ENCODE measurements around the gene TMED3. TPM values are rescaled to one million over a fixed set of nuclear protein-coding genes. Genes with fewer than 3 reads are reported as not detected.

TMED3 gene
- total and polyA plus RNA-seq, 9 of the 15 experiments (the other 6 are each of a cell fraction or from before 2014, with no cell fraction given) = 6.1 to 89.6 (median 51.4) TPM

DNA sequence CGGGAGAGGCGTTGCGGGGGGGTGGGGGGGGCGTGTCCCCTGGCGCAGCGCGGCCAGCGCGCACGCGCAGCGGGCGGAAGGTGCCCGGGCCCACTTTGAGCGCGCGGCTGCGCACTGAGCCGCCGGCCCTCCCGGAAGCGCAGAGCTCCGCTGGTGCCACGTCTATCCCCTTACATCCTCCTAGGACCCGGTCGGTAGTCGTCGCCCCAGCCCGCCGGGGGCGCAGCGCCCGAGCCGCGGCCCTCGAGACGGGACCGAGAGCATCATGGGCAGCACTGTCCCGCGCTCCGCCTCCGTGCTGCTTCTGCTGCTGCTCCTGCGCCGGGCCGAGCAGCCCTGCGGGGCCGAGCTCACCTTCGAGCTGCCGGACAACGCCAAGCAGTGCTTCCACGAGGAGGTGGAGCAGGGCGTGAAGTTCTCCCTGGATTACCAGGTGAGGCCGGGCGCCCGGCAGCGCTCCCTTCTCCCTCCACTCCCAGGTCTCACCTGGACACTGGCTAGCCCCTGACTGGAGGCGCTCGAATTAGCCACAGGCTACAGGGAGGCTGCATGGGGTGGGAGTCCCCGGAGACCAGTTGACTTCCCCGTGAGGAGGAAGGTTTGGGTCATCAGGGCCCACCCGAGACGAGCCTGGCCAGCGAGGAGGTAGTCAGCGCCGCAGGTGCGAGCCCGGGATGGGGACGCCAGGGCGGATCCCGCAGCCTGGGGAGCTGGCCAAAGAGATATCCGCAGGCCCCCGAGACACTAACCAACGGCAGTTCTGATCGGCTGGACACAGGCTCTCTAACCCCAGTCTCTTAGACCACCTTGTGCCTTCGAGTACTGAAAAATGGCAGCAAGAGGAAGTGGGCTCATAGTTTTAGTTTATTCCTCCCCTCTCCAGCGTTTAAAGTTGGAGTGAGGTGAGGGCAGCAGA is at the start of gene TMED3 (continued):
- TF ChIP-seq, protein P1, sequence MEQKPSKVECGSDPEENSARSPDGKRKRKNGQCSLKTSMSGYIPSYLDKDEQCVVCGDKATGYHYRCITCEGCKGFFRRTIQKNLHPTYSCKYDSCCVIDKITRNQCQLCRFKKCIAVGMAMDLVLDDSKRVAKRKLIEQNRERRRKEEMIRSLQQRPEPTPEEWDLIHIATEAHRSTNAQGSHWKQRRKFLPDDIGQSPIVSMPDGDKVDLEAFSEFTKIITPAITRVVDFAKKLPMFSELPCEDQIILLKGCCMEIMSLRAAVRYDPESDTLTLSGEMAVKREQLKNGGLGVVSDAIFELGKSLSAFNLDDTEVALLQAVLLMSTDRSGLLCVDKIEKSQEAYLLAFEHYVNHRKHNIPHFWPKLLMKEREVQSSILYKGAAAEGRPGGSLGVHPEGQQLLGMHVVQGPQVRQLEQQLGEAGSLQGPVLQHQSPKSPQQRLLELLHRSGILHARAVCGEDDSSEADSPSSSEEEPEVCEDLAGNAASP (IDR thresholded peaks at IDR 0.05) = no peak
- TF ChIP-seq ZNF780A (CRISPR knock-in tag; IDR thresholded peaks at IDR 0.05) (no peak), SNIP1 (IDR thresholded peaks at IDR 0.05; ENCODE audit: low read depth) (no peak), TAL1 (IDR thresholded peaks at IDR 0.05) (no peak), ZFP30 (CRISPR knock-in tag; IDR thresholded peaks at IDR 0.05; ENCODE audit: borderline replicate concordance) (no peak), HSF4 (CRISPR knock-in tag; IDR thresholded peaks at IDR 0.05; ENCODE audit: borderline replicate concordance) (no peak), USF2 (CRISPR knock-in tag; IDR thresholded peaks at IDR 0.05) (no peak), FOXP4 (CRISPR knock-in tag; IDR thresholded peaks at IDR 0.05; ENCODE audit: borderline replicate concordance) (no peak), E2F6 (IDR thresholded peaks at IDR 0.05; ENCODE audit: borderline replicate concordance in 1 of 2, extremely low read depth in 1 of 2, insufficient read depth in 1 of 2, insufficient read length in 1 of 2, low read depth in 1 of 2, low read length in 1 of 2, poor library complexity in 1 of 2, severe bottlenecking in 1 of 2) (peak; percentile 59 to 84), CCNT2 (IDR thresholded peaks at IDR 0.05; ENCODE audit: borderline replicate concordance, extremely low read depth, insufficient read length, low read depth, low read length) (peak; percentile 35), EHMT2 (IDR thresholded peaks at IDR 0.05) (no peak), STAT5B (CRISPR knock-in tag; IDR thresholded peaks at IDR 0.05) (no peak)
- TF ChIP-seq, protein P2, sequence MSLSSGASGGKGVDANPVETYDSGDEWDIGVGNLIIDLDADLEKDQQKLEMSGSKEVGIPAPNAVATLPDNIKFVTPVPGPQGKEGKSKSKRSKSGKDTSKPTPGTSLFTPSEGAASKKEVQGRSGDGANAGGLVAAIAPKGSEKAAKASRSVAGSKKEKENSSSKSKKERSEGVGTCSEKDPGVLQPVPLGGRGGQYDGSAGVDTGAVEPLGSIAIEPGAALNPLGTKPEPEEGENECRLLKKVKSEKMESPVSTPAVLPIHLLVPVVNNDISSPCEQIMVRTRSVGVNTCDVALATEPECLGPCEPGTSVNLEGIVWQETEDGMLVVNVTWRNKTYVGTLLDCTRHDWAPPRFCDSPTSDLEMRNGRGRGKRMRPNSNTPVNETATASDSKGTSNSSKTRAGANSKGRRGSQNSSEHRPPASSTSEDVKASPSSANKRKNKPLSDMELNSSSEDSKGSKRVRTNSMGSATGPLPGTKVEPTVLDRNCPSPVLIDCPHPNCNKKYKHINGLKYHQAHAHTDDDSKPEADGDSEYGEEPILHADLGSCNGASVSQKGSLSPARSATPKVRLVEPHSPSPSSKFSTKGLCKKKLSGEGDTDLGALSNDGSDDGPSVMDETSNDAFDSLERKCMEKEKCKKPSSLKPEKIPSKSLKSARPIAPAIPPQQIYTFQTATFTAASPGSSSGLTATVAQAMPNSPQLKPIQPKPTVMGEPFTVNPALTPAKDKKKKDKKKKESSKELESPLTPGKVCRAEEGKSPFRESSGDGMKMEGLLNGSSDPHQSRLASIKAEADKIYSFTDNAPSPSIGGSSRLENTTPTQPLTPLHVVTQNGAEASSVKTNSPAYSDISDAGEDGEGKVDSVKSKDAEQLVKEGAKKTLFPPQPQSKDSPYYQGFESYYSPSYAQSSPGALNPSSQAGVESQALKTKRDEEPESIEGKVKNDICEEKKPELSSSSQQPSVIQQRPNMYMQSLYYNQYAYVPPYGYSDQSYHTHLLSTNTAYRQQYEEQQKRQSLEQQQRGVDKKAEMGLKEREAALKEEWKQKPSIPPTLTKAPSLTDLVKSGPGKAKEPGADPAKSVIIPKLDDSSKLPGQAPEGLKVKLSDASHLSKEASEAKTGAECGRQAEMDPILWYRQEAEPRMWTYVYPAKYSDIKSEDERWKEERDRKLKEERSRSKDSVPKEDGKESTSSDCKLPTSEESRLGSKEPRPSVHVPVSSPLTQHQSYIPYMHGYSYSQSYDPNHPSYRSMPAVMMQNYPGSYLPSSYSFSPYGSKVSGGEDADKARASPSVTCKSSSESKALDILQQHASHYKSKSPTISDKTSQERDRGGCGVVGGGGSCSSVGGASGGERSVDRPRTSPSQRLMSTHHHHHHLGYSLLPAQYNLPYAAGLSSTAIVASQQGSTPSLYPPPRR (CRISPR knock-in tag; IDR thresholded peaks at IDR 0.05; ENCODE audit: borderline replicate concordance) = no peak
